ENCODE data around the gene DNAJA4.
"Not testable (repeated sequence)": the region's sequence is repeated elsewhere in the genome, so short reads cannot be mapped to it uniquely, and the experiment has no call there.

DNAJA4 gene

GRCh38 chr15:78243491-78243941, 20.8 kb upstream of the DNAJA4 start:
- in situ Hi-C loops (cut with HindIII; ENCODE audit: low sequenced_read_pairs) = no loop called here

GRCh38 chr15:78244101-78244500, 20.3 kb upstream of the DNAJA4 start:
- in situ Hi-C loops (cut with HindIII; ENCODE audit: low sequenced_read_pairs) = no loop called here

GRCh38 chr15:78244893-78245292, 19.5 kb upstream of the DNAJA4 start:
- in situ Hi-C loops (cut with HindIII; ENCODE audit: low sequenced_read_pairs) = no loop called here

GRCh38 chr15:78245392-78245791, 19.0 kb upstream of the DNAJA4 start:
- in situ Hi-C loops (cut with HindIII; ENCODE audit: low sequenced_read_pairs) = not testable (repeated sequence)

GRCh38 chr15:78245976-78246620, 18.3 kb upstream of the DNAJA4 start:
- in situ Hi-C loops (cut with HindIII; ENCODE audit: low sequenced_read_pairs) = not testable (repeated sequence)

GRCh38 chr15:78247911-78248310, 16.5 kb upstream of the DNAJA4 start:
- in situ Hi-C loops (cut with HindIII; ENCODE audit: low sequenced_read_pairs) = no loop called here

GRCh38 chr15:78249131-78249530, 15.2 kb upstream of the DNAJA4 start:
- in situ Hi-C loops (cut with HindIII; ENCODE audit: low sequenced_read_pairs) = no loop called here

GRCh38 chr15:78251136-78251535, 13.2 kb upstream of the DNAJA4 start:
- in situ Hi-C loops (cut with HindIII; ENCODE audit: low sequenced_read_pairs) = no loop called here

- in situ Hi-C loops (cut with HindIII; ENCODE audit: low sequenced_read_pairs) = loop anchor here (5.0 kb wide), 2 partner anchors 58 to 118 kb away; no protein-coding TSS in a partner anchor
Measured at GRCh38 chr15:78255421-78256043, 8.8 kb upstream of the DNAJA4 start.

GRCh38 chr15:78256044-78256437, 8.3 kb upstream of the DNAJA4 start:
- in situ Hi-C loops (cut with HindIII; ENCODE audit: low sequenced_read_pairs) = loop anchor here (5.0 kb wide), 2 partner anchors 59 to 119 kb away; no protein-coding TSS in a partner anchor

- in situ Hi-C loops (cut with HindIII; ENCODE audit: low sequenced_read_pairs) = loop anchor here (5.0 kb wide), 2 partner anchors 60 to 120 kb away; no protein-coding TSS in a partner anchor
Measured at GRCh38 chr15:78257681-78258080, 6.7 kb upstream of the DNAJA4 start.

GRCh38 chr15:78259232-78259631, 5.1 kb upstream of the DNAJA4 start:
- in situ Hi-C loops (cut with HindIII; ENCODE audit: low sequenced_read_pairs) = loop anchor here (5.0 kb wide), 2 partner anchors 62 to 122 kb away; no protein-coding TSS in a partner anchor

GRCh38 chr15:78260489-78260888, 3.9 kb upstream of the DNAJA4 start:
- in situ Hi-C loops (cut with HindIII; ENCODE audit: low sequenced_read_pairs) = no loop called here

- in situ Hi-C loops (cut with HindIII; ENCODE audit: low sequenced_read_pairs) = no loop called here
Measured at GRCh38 chr15:78261062-78261461, 3.3 kb upstream of the DNAJA4 start.

GRCh38 chr15:78263351-78263781, 996 bp upstream of the DNAJA4 start:
- in situ Hi-C loops (cut with HindIII; ENCODE audit: low sequenced_read_pairs) = no loop called here

GRCh38 chr15:78263907-78264303, 457 bp upstream of the DNAJA4 start:
- in situ Hi-C loops (cut with HindIII; ENCODE audit: low sequenced_read_pairs) = no loop called here

GRCh38 chr15:78265137-78265460, 737 bp downstream of the DNAJA4 start:
- in situ Hi-C loops (cut with HindIII; ENCODE audit: low sequenced_read_pairs) = no loop called here

- in situ Hi-C loops (cut with HindIII; ENCODE audit: low sequenced_read_pairs) = no loop called here
Measured at GRCh38 chr15:78265752-78266224, 1.4 kb downstream of the DNAJA4 start.

- in situ Hi-C loops (cut with HindIII; ENCODE audit: low sequenced_read_pairs) = no loop called here
Measured at GRCh38 chr15:78266229-78266628, 1.9 kb downstream of the DNAJA4 start.

- in situ Hi-C loops (cut with HindIII; ENCODE audit: low sequenced_read_pairs) = no loop called here
Measured at GRCh38 chr15:78266806-78267205, 2.4 kb downstream of the DNAJA4 start.

- in situ Hi-C loops (cut with HindIII; ENCODE audit: low sequenced_read_pairs) = no loop called here
Measured at GRCh38 chr15:78272316-78272715, 8.0 kb downstream of the DNAJA4 start.

GRCh38 chr15:78272776-78273175, 8.4 kb downstream of the DNAJA4 start:
- in situ Hi-C loops (cut with HindIII; ENCODE audit: low sequenced_read_pairs) = no loop called here

Measured in endothelial cell of hepatic sinusoid (primary cell).